BJ (cell line): ENCODE results near the gene PKD1. TPM values are rescaled to one million over a fixed set of nuclear protein-coding genes. Genes with fewer than 3 reads are reported as not detected.

Experiments used
- CTCF ChIA-PET: fragments of 350-600 bp; formaldehyde crosslinking; extraction: SDS; loops from one replicate; lab custom pipeline; 2021; ENCODE audit warnings: antibody characterized with exemption, inconsistent platforms; lab: Yijun Ruan, JAX
- POLR2A ChIA-PET: fragments of 300-600 bp; sonication (Branson Sonifier 250); formaldehyde crosslinking; extraction: SDS; loops from one replicate; lab custom pipeline; 2021; ENCODE audit warnings: antibody characterized with exemption; lab: Charles Lee
- DNase-seq: peaks from one replicate; pipeline ENCODE4 v3.0.0-alpha.2; 2011; ENCODE audit warnings: low read depth
- H3K27me3 ChIP-seq: 2 replicates; pipeline ENCODE4 v1.6.0; 2011; ENCODE audit warnings: low read length; ENCODE audit not compliant: control insufficient read depth, insufficient read depth
- H3K36me3 ChIP-seq: 2 replicates; pipeline ENCODE4 v1.5.1; 2011; ENCODE audit warnings: low read length; ENCODE audit not compliant: control insufficient read depth, insufficient read depth
- H3K4me3 ChIP-seq: 2 replicates; pipeline ENCODE4 v1.5.1; 2011; ENCODE audit warnings: low read depth, mild to moderate bottlenecking, control low read depth, low read length
- polyA plus RNA-seq: library from polyadenylated mRNA; depleted of rRNA; stranded (reverse); fragments of >200 nt; gene quantifications from 2 replicates; pipeline ENCODE4 v1.2.3, GENCODE V29; 2011
- TF ChIP-seq, protein P1 (sequence below): IDR thresholded peaks from 2 replicates; pipeline ENCODE4 v1.5.1; 2011; ENCODE audit warnings: low read depth, mild to moderate bottlenecking, control low read depth, inconsistent platforms, low read length, moderate library complexity; ENCODE audit not compliant: insufficient read depth

The PKD1 gene
- polyA plus RNA-seq, 1 experiment = 76.1 TPM

DNA sequence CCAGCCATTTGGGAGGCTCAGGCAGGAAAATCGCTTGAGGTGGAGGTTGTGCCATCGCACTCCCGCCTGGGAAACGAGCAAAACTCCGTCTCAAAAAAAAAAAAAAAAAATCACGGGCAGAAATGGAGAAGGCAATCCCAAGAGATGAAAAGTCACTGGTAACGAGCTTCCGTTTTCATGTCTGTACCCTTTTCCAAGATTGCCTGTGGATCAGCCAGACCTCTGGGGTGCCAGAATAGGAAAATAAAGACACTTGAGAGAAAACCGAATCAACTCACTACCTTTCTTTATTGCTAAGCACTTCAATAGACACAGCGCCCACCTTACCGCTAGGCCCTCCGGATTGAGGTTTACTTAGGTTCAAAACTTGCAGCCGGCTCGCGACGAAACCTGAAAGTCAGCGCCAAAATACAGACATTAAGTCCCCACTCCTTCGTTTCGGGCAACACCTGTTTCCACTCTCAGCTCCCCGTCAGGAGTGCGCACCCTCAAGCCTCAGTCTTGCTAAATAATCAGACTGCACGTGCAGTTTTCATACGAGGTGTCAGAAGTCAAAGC is 18.9 kb upstream of the PKD1 start:
- H3K4me3 ChIP-seq = peak overlapping the region; percentile 87
- POLR2A ChIA-PET = interaction anchor here (0.6 to 1.8 kb wide), 7 partner anchors 11 to 1915 kb away, joined by 3 to 10 read pairs (median 4); partner anchors contain the start of genes NTHL1 and PKD1
- TF ChIP-seq, protein P1, sequence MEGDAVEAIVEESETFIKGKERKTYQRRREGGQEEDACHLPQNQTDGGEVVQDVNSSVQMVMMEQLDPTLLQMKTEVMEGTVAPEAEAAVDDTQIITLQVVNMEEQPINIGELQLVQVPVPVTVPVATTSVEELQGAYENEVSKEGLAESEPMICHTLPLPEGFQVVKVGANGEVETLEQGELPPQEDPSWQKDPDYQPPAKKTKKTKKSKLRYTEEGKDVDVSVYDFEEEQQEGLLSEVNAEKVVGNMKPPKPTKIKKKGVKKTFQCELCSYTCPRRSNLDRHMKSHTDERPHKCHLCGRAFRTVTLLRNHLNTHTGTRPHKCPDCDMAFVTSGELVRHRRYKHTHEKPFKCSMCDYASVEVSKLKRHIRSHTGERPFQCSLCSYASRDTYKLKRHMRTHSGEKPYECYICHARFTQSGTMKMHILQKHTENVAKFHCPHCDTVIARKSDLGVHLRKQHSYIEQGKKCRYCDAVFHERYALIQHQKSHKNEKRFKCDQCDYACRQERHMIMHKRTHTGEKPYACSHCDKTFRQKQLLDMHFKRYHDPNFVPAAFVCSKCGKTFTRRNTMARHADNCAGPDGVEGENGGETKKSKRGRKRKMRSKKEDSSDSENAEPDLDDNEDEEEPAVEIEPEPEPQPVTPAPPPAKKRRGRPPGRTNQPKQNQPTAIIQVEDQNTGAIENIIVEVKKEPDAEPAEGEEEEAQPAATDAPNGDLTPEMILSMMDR = no peak
- CTCF ChIA-PET = interaction anchor here (1.0 to 1.4 kb wide), 2 partner anchors 9 to 132 kb away, joined by 3 read pairs; no protein-coding TSS in a partner anchor
- peaks cover 20% of the 10 kb centered on the region for H3K36me3 ChIP-seq
- H3K27me3 ChIP-seq = no peaks in the 10 kb centered on the region
- DNase-seq = no peak

DNA sequence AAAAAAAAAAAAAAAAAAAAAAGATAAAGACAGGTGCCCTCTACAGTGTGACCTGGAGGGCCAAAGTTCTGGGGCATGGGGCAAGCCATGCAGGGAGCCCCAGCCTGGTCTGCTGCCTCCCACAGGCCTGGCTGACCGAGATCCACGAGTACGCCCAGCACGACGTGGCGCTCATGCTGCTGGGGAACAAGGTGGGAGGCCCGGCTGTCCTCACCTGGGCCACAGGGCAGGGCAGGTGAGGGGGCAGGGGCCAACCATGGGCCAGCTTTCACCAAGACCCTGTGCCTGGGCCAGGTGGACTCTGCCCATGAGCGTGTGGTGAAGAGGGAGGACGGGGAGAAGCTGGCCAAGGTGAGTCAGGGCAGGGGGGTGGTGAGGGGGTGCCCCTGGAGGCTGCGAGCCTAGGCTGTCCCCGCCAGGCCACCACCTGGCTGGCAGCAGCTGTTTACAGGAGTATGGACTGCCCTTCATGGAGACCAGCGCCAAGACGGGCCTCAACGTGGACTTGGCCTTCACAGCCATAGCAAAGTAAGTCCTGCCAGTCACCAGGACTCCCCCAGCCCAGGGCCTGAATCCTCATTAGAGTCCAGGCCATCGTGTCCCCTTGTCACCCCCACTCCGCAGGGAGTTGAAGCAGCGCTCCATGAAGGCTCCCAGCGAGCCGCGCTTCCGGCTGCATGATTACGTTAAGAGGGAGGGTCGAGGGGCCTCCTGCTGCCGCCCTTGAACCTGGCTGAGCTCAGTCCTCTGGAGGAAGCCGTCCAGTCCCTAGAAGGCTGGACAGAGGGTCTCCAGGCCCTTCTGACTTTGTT is 17.2 kb upstream of the PKD1 start:
- TF ChIP-seq, protein P1 = no peak
- no peaks in the 10 kb centered on the region for H3K27me3 ChIP-seq
- H3K36me3 ChIP-seq = peaks cover 19% of the 10 kb centered on the region
- ChIA-PET POLR2A (no interaction called here), CTCF (interaction anchor here (0.6 to 4.6 kb wide), 8 partner anchors 8 to 193 kb away, joined by 3 to 22 read pairs (median 3); partner anchors contain the start of genes NDUFB10 and NPW)
- H3K4me3 ChIP-seq = peak overlapping the region; percentile 87
- DNase-seq = no peak

- H3K27me3 ChIP-seq = no peaks in the 10 kb centered on the region
- ChIA-PET CTCF (interaction anchor here (0.7 to 4.6 kb wide), 4 partner anchors 11 to 169 kb away, joined by 3 to 22 read pairs (median 4); partner anchors contain the start of genes ECI1, NTHL1 and TSC2), POLR2A (no interaction called here)
- peaks cover 18% of the 10 kb centered on the region for H3K36me3 ChIP-seq
- TF ChIP-seq, protein P1 = no peak
- DNase-seq = no peak
- no peak overlapping the region for H3K4me3 ChIP-seq
Measured at GRCh38 chr16:2151188-2152091, 15.7 kb upstream of the PKD1 start.

GRCh38 chr16:2150418-2151187 is 14.9 kb upstream of the PKD1 start:
- POLR2A ChIA-PET = no interaction called here
- Histone ChIP-seq H3K4me3 (no peak overlapping the region), H3K36me3 (peaks cover 18% of the 10 kb centered on the region), H3K27me3 (no peaks in the 10 kb centered on the region)
- CTCF ChIA-PET = interaction anchor here (0.7 to 4.6 kb wide), 3 partner anchors 10 to 103 kb away, joined by 3 to 22 read pairs (median 5); partner anchors contain the start of genes NTHL1 and TSC2
- no peak for DNase-seq
- TF ChIP-seq, protein P1 = no peak
